Umbilical cord (tissue), 2 donors: ENCODE data around the gene DLGAP1. TPM values are rescaled to one million over a fixed set of nuclear protein-coding genes. Genes with fewer than 3 reads are reported as not detected.

ENCODE experiments used
- DNase-seq: peaks from one replicate; pipeline ENCODE4 v3.0.0-alpha.2; 2015; ENCODE audit warnings: low spot score
- total RNA-seq: library from RNA; depleted of rRNA; stranded (reverse); fragments of >200 nt; gene quantifications from one replicate; pipeline ENCODE4 v1.2.3, GENCODE V29; 2014; ENCODE audit warnings: low replicate concordance; ENCODE audit not compliant: insufficient read depth

Gene DLGAP1
- total RNA-seq, 1 donor from 2014 or later, result 20.7 TPM

GRCh38 chr18:3726238-3726951 lies 728.7 kb downstream of the DLGAP1 start:
- no peak for DNase-seq

DNA sequence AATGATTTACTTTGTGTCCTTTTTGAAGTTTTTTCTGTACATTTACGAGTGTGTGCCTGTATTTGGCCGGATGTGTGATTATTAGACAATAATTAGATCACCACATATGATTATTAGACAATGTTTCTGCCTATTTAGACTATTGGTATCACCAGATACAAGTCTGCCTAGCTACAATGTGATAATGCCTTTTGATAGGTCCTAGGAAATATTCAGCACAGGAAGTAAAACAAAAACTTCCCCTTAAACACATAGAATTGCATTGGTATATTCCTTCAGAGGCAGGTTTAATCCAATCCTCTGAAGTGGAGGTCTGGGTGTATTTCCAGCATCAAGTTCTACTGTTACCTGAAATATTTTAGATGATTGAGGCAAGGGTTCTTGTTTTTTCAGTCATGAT lies 730.0 kb downstream of the DLGAP1 start:
- no peak for DNase-seq

DNA sequence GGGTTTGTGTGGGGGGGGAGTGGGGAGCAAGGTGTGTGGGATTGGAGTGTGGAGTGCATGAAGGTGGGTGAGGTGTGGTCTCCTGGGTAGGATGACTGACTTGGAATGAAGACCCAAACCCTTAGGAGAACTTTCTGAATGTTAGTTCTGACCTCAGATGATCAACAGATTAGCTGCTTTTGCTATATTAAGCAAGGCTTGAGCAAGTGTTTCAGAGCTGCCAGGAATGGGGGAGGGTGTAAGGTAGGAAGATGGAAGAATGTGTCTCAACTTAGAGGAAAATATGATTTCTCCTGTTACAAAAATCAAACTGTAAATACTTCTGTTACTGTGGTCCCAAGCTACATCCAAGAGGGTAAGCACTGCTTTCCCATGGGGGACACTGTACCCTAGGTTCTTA lies 731.6 kb downstream of the DLGAP1 start:
- DNase-seq, result no peak

DNA sequence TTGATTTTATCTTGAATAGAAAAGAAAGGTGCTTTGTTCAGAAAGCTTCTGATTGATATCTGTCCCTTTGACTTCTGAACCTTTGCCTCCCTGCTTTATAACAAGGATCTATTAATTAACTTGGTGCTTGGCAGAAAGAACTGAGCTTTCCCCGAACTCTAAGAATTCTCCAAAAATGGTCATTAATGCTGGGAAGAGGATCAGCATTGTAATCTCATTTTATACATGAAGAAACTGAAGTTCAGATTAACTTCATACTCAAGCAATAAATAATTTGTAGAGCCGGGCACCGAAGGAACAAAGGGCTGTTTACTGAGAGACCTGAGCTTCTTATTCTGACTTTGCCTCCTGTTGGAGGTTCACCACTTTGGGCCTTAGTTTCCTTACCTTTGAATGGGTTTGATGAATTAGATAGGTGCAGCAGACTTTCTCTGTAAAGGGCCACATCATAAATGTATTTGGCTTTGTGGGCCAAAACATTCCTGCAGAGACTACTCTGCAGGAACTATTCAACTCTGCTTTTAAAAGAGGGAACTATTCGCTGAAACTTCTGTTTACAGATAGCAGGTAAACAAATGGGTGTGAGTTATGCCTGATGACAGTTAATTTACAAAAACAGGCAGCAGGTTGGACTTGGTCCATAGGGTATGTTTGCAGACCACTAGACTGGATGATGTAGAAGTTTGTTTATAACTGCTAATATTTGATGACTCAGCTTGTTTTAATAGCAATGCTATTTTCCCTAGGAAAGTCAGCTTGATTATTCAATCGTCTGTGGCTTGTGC lies 732.3 kb downstream of the DLGAP1 start:
- no peak for DNase-seq

- peak; percentile 78 for DNase-seq
Measured at GRCh38 chr18:3721771-3722648, 733.1 kb downstream of the DLGAP1 start.

DNA sequence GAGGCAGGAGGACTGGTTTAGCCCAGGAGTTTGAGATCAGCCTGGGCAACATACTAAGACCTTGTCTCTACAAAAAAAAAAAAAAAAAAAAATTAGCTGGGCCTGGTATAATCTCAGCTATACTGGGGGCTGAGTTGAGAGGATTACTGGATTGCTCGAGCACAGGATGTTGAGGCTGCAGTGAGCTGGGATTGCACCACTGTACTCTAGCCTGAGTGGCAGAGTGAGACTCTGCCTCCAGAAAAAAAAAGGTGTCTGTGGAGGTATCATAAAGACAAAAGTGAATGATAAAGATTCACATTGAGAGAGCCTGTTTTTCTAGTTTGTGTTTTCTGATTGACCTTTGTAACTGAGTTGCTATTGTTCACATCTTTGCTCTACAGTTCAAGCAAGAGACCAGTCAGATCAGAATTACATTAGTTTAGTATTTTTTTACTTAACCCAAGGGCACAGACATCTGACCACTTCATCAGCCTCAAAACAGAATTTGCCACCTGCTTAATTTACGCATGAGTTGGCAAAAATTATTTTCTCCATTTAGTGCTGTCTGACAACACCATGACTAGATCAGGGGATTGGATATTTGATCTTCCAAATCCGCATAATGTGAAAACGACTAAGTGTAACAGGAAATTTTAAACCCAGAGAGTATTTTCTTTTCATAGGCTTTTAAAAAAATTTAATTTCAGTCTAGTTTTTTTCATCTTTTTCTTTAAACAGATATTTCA lies 734.1 kb downstream of the DLGAP1 start:
- peak; percentile 22 for DNase-seq

DNA sequence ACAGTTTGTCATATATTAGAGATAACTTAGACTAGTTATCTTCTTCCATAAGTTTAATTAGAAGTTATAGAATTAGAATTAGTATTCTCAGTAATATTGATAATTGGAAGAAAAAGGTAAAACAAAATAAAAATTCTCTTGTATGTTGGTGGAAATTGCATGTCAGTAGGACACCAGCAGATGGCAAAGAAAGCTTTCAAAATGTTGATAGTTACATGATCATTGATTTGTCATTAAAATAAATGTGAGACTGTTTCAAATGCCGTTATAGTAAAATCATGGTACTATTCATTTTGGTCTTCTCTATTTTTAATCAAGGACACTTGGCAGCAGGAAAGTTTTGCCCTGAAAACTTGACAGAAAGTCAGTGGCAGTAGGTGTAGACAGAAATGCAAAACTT lies 734.9 kb downstream of the DLGAP1 start:
- DNase-seq, result no peak

DNA sequence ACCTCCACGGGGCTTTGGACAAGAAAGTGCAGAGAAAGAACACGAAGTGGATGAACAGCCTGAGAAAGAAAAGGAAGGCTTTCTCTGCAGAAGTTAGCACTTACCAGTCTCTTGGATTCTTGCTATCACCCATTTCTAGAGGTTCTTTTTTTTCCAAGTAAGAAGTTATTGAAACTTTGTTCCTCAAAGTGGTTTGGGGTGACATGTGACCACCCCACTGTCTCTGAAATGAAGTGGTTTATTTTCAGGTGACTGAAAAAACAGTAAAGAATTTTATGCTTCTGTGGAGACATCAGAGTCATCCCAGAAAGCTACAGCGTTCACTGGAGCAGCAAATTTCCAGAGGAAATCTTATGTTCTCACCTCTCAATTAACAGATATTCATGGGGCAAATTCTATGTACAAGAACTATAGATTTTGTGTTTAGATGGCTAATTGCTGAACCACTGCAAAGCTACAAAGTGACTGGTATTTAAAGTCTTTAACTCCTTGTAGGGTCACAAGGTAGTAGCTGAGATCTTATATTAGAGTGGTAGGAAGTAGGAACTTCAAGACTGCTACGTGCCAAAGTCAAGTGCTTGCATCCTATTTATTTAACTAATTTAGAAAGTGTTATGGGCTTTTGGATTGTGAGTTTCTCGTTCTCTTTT lies 737.6 kb downstream of the DLGAP1 start:
- no peak for DNase-seq

DNA sequence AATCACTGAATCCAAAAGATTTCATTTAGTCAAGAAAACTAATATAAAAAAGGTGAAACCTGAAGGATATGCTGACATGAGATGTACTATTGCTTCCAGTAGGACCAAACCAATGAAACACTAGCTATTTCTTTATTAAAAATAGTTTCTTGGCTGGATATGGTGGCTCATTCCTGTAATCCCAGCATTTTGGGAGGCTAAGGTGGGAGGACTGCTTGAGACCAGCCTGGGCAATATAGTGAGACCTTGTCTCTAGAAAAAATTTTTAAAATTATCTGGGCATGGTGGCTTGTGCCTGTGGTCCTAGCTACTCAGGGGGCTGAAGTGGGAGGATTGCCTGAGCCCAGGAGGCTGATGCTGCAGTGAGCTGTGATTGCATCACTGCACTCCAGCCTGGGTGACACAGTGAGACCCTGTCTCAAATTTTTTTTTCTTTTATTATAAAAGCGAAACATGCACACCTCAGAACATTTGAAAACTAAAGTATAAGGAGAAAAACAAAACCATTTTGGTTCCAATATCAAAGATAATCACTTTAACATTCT lies 738.9 kb downstream of the DLGAP1 start:
- DNase-seq, result no peak

- DNase-seq, result no peak
Measured at GRCh38 chr18:3715231-3716080, 739.7 kb downstream of the DLGAP1 start.

DNA sequence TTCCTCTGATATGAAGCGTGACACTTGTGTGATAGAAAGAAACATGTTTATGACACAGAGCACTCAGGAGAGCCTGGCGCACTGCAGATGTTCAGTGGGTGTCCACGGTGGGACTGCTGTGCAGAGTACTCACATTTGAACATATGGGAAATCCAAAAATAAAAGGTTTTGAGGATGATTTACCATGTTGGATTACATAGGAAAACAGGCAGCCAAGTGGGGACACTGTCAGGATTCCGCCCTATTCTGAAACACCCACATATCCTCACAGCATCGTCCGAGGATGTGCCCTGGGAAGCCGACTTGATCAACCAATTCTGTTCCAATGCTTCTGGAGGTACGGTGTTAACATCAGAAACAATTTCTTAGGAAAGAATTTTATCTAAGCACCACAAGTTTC lies 741.4 kb downstream of the DLGAP1 start:
- DNase-seq, result no peak

DNA sequence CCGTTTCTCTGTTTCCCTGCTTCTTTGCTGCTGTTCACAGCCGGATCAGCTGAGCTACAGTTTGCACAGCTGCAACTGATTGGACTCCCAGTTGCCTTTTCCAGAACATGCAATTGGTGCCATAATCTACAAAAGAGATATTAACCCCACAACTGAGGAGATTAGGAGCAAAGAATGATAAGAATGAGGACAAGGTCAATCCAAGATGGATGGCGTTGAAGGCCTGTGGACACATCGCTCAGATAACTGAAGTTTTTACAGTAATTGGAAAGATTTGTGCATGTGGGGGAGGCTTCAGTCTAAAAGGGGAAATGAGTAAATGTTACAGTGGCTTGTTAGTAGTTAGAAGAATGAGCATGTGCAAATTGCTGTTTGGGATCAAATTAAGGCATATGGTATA lies 741.9 kb downstream of the DLGAP1 start:
- peak; percentile 32 for DNase-seq

GRCh38 chr18:3712491-3712890 lies 742.6 kb downstream of the DLGAP1 start:
- no peak for DNase-seq

DNA sequence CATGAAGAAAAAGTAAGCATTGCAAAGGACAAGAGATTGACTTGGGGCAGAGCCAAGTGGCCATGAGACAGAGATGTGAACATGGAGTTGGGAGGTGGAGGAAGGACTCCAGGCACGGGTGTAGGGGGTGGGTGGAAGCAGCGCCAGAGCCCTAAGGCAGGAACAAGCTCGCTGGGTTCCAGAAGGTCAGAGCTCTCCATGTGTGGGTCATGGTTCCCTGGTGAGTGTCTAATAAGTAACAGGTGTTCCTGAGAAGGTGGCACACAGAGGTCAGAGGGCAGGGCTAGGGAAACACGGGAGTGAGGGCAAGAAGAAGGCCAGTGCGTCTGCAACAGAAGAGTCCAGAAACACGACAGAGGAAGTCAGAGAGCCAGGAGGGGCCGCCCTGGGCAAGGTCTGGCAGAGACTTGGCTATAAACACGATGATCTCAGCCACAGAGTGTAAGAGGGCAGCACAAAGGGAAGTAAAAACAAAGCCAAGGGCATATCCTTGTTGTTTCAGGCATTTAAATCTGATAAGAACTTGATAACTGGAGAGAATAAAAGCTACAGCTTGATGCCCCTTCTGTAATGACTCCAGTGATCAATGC lies 744.3 kb downstream of the DLGAP1 start:
- peak; percentile 42 for DNase-seq

DNA sequence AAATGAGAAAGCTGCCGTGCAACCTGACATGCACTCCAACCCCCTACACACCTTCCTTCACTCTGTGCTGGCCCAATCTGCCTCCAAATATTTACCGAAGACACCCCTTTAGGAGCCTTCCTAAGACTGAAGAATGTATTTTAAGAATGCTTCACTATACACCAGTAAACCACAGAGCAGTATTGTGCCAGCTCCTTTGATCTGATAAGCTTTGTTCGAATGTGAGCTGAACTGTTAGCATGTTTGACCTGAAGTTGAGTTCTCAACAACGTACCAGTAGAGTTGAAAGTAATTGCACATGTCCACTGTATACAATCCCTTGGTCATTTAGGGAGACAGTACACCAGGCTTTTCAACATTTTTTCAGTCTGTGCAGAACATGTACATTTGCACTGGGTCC lies 745.9 kb downstream of the DLGAP1 start:
- peak; percentile 15 for DNase-seq

DNA sequence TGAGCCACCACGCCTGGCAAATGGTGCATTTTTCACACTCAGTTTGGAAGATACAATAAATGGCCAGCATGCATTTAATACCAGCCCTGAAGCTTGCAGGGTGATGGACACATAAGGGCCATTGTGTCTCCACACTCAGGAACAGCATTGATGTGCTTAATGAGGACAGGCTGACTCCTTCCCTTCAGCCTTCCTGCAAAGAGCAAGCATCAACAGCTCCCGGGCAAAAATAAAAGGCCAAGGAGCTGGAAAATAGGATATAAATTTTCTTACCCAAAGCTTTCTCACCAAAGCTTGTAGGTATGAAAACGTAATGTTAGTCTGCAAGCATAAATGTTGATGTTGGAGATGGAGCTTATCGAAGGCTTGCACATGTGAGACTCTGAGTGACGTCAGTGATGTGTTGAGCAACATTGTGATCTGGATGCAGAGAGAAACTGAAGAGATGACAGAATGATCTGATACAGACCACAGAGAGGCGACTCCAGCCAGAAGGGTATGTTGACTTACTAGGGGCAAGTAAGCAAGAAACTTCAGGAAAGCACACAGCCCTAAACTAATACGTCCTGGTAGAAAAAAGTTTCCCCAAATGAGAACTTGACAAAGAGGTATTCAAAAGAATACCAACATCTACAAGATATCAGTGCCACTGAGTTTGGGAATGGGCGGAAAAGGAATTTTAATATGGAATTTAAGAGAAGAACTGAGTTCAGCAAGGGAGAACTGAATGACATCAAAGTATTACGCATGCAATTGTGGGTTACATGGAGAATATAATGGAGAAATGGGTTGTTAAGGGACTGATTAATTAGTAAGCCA lies 748.6 kb downstream of the DLGAP1 start:
- peak; percentile 81 for DNase-seq

- peak; percentile 40 for DNase-seq
Measured at GRCh38 chr18:3704556-3705344, 750.4 kb downstream of the DLGAP1 start.
